Mucosa of rectum (tissue), 2 donors: ENCODE results near the gene ASB1.

Source experiments
- H3K27ac ChIP-seq, 2 donors: one replicate each; pipeline ENCODE4 v1.7.0; 2013; ENCODE audit warnings: inconsistent platforms in 2 of 2, low read depth in 2 of 2, low read length in 2 of 2
- H3K27me3 ChIP-seq, 2 donors: one replicate each; pipeline ENCODE4 v1.7.0; 2013; ENCODE audit warnings: low read length in 2 of 2; ENCODE audit not compliant: control insufficient read depth in 2 of 2, insufficient read depth in 2 of 2
- H3K36me3 ChIP-seq, 2 donors: one replicate each; pipeline ENCODE4 v1.7.0; 2013; ENCODE audit warnings: low read length in 2 of 2; ENCODE audit not compliant: control insufficient read depth in 2 of 2, insufficient read depth in 2 of 2
- H3K4me1 ChIP-seq, 2 donors: one replicate each; pipeline ENCODE4 v1.7.0; 2013; ENCODE audit warnings: low read length in 2 of 2, mild to moderate bottlenecking in 1 of 2; ENCODE audit not compliant: control insufficient read depth in 2 of 2, insufficient read depth in 2 of 2
- H3K4me3 ChIP-seq, 2 donors: one replicate each; pipeline ENCODE4 v1.7.0; 2013; ENCODE audit warnings: low read length in 2 of 2
- H3K9ac ChIP-seq, 2 donors: one replicate each; pipeline ENCODE4 v1.7.0; 2013; ENCODE audit warnings: low read length in 2 of 2, low read depth in 1 of 2, mild to moderate bottlenecking in 1 of 2
- H3K9me3 ChIP-seq, 2 donors: one replicate each; pipeline ENCODE4 v1.7.0; 2013; ENCODE audit warnings: low read length in 2 of 2; ENCODE audit not compliant: control insufficient read depth in 2 of 2
- donor health status: healthy.
- donor health status: Normal muscosa, but diverticular disease.

ASB1 gene

DNA sequence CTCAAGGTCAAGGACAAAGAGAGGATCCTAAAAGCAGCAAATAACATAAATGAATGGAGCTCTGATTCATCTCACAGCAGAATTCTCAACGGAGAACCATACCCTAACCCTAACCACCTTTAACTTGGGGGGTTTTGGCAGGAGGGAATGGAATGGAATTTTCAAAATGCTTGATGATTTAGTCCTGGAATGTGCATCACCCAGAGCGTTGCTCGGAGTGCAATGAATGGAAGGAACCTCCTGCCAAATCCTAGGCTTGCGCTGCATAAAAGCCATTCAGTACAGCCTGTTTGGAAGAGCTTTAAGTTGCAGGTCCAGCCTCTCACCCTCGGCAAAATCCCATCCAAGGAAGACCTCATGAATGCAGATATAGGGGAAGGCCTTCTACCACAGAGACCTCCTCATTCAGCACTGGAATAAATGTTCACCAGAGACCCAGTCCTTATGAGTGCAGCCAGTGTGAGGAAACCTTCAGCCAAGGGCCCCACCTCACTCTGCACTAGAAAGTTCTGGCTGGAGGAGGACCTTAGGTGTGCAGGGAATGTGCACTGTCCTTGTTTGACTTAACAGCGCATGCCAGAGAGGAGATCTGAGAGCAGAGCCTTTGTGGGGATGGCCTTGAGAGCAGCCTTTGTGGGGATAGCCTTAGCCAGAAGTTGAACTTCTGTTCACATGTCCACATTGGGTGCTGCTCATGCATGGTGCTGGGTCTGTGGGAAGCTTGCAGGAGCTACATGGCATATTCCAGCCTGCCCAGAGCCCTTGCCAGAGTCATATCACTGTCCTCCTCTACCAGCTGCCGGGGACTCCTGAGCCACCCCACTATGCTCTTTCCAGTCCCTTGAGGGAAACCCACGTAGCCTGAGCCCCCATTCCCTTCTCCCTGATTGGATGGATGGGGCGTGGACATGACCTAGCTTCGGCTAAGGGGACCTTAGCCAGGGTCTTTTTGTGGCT lies 30.5 kb downstream of the ASB1 start:
- H3K9ac ChIP-seq = no peak overlapping the region
- H3K27me3 ChIP-seq = no peaks in the 10 kb centered on the region
- no peak overlapping the region for H3K27ac ChIP-seq
- H3K4me1 ChIP-seq = no peaks in the 10 kb centered on the region
- no peak overlapping the region for H3K4me3 ChIP-seq
- peaks cover 5% of the 10 kb centered on the region in 2 donors for H3K36me3 ChIP-seq
- H3K9me3 ChIP-seq = no peaks in the 10 kb centered on the region

- no peaks in the 10 kb centered on the region for H3K36me3 ChIP-seq
- H3K4me3 ChIP-seq = no peak overlapping the region
- no peaks in the 10 kb centered on the region for H3K27me3 ChIP-seq
- H3K27ac ChIP-seq = no peak overlapping the region
- H3K4me1 ChIP-seq = no peaks in the 10 kb centered on the region
- no peaks in the 10 kb centered on the region for H3K9me3 ChIP-seq
- H3K9ac ChIP-seq = no peak overlapping the region
These were observed 31.2 kb downstream of the ASB1 start for GRCh38 chr2:238457927-238458324.

- Histone ChIP-seq H3K4me3 (no peak overlapping the region), H3K9ac (no peak overlapping the region), H3K27ac (no peak overlapping the region), H3K36me3 (no peaks in the 10 kb centered on the region), H3K9me3 (no peaks in the 10 kb centered on the region), H3K27me3 (no peaks in the 10 kb centered on the region), H3K4me1 (no peaks in the 10 kb centered on the region)
These were observed 31.9 kb downstream of the ASB1 start for GRCh38 chr2:238458651-238459050.

- H3K27ac ChIP-seq = no peak overlapping the region
- H3K4me3 ChIP-seq = no peak overlapping the region
- no peak overlapping the region for H3K9ac ChIP-seq
- no peaks in the 10 kb centered on the region for H3K36me3 ChIP-seq
- no peaks in the 10 kb centered on the region for H3K27me3 ChIP-seq
- no peaks in the 10 kb centered on the region for H3K9me3 ChIP-seq
- H3K4me1 ChIP-seq = no peaks in the 10 kb centered on the region
These were observed 32.4 kb downstream of the ASB1 start for GRCh38 chr2:238459081-238459629.

DNA sequence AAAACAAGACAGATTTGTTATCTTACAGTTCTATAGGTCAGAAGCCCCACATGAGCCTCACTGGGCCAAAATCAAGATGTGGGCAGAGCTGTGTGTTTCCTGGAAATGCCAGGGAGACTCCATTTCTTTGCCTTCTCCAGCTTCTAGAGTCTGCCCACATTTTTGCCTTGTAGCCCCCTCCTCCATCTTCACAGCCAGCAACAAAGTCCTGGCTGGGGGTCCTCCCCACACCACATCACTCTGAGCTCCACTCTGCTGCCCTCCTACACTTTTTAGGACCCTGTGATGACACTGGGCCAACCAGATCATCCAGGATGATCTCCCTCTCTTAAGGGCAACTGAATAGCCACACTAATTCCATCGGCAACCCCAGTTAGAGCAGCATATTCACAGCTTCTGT lies 34.3 kb downstream of the ASB1 start:
- Histone ChIP-seq H3K36me3 (no peaks in the 10 kb centered on the region), H3K9me3 (no peaks in the 10 kb centered on the region)

GRCh38 chr2:238461491-238461890 lies 34.8 kb downstream of the ASB1 start:
- Histone ChIP-seq H3K9ac (no peak overlapping the region), H3K36me3 (no peaks in the 10 kb centered on the region), H3K4me1 (no peaks in the 10 kb centered on the region)

More for the DNA sequence above, 34.3 kb downstream of the ASB1 start:
- H3K4me3 ChIP-seq = no peak overlapping the region
- H3K27ac ChIP-seq = no peak overlapping the region
- no peaks in the 10 kb centered on the region for H3K4me1 ChIP-seq
- no peaks in the 10 kb centered on the region for H3K27me3 ChIP-seq
- H3K9ac ChIP-seq = no peak overlapping the region

GRCh38 chr2:238461916-238462315 lies 35.2 kb downstream of the ASB1 start:
- no peaks in the 10 kb centered on the region for H3K4me1 ChIP-seq
- no peaks in the 10 kb centered on the region for H3K9me3 ChIP-seq
- H3K27ac ChIP-seq = no peak overlapping the region
- no peaks in the 10 kb centered on the region for H3K27me3 ChIP-seq
- no peak overlapping the region for H3K9ac ChIP-seq
- no peak overlapping the region for H3K4me3 ChIP-seq
- no peaks in the 10 kb centered on the region for H3K36me3 ChIP-seq

More at GRCh38 chr2:238461491-238461890, 34.8 kb downstream of the ASB1 start:
- Histone ChIP-seq H3K9me3 (no peaks in the 10 kb centered on the region), H3K4me3 (no peak overlapping the region), H3K27ac (no peak overlapping the region), H3K27me3 (no peaks in the 10 kb centered on the region)

GRCh38 chr2:238462782-238463396 lies 36.2 kb downstream of the ASB1 start:
- no peak overlapping the region for H3K9ac ChIP-seq
- H3K36me3 ChIP-seq = no peaks in the 10 kb centered on the region
- H3K4me1 ChIP-seq = no peaks in the 10 kb centered on the region
- no peaks in the 10 kb centered on the region for H3K9me3 ChIP-seq
- no peak overlapping the region for H3K27ac ChIP-seq
- H3K27me3 ChIP-seq = no peaks in the 10 kb centered on the region
- H3K4me3 ChIP-seq = no peak overlapping the region

GRCh38 chr2:238464389-238464788 lies 37.7 kb downstream of the ASB1 start:
- no peak overlapping the region for H3K27ac ChIP-seq
- H3K9ac ChIP-seq = no peak overlapping the region
- no peaks in the 10 kb centered on the region for H3K27me3 ChIP-seq
- no peak overlapping the region for H3K4me3 ChIP-seq
- H3K36me3 ChIP-seq = no peaks in the 10 kb centered on the region
- no peaks in the 10 kb centered on the region for H3K4me1 ChIP-seq
- no peaks in the 10 kb centered on the region for H3K9me3 ChIP-seq
